HG02642 (cell line): ENCODE data around the gene EID2.
A peak's percentile ranks its signal among the peaks of the same experiment; 100 is the strongest.

Source experiments
- ATAC-seq: cut with Tn5 transposase; IDR thresholded peaks from one replicate; pipeline ENCODE4 v1.9.1; 2021; ENCODE audit warnings: mild to moderate bottlenecking; ENCODE audit not compliant: unreplicated experiment, poor library complexity

The EID2 gene

GRCh38 chr19:39539518-39540332 is at the start of gene EID2:
EID2 (minus strand) TSS chr19:39540161; CDS start chr19:39540079, 82 bp downstream.
- peak; percentile 90 for ATAC-seq

GRCh38 chr19:39588066-39588465 is 48.1 kb upstream of the EID2 start:
- ATAC-seq, result no peak

GRCh38 chr19:39587496-39587895 is 47.5 kb upstream of the EID2 start:
- ATAC-seq, result no peak

GRCh38 chr19:39582891-39583625 is 43.1 kb upstream of the EID2 start:
- ATAC-seq, result no peak

- ATAC-seq, result no peak
Measured at GRCh38 chr19:39582442-39582841, 42.5 kb upstream of the EID2 start.

- no peak for ATAC-seq
Measured at GRCh38 chr19:39568604-39569003, 28.6 kb upstream of the EID2 start.

- no peak for ATAC-seq
Measured at GRCh38 chr19:39566064-39566463, 26.1 kb upstream of the EID2 start.

- no peak for ATAC-seq
Measured at GRCh38 chr19:39563408-39563807, 23.4 kb upstream of the EID2 start.

GRCh38 chr19:39558624-39559117 is 18.7 kb upstream of the EID2 start:
- no peak for ATAC-seq

GRCh38 chr19:39557811-39558623 is 18.1 kb upstream of the EID2 start:
- no peak for ATAC-seq

- ATAC-seq, result no peak
Measured at GRCh38 chr19:39555883-39556282, 15.9 kb upstream of the EID2 start.

- no peak for ATAC-seq
Measured at GRCh38 chr19:39554701-39555311, 14.8 kb upstream of the EID2 start.

GRCh38 chr19:39553082-39553652 is 13.2 kb upstream of the EID2 start:
- ATAC-seq, result no peak

GRCh38 chr19:39550197-39550596 is 10.2 kb upstream of the EID2 start:
- ATAC-seq, result no peak

GRCh38 chr19:39546599-39546998 is 6.6 kb upstream of the EID2 start:
- ATAC-seq, result no peak

- ATAC-seq, result no peak
Measured at GRCh38 chr19:39544911-39545310, 5.0 kb upstream of the EID2 start.

GRCh38 chr19:39544226-39544903 is 4.4 kb upstream of the EID2 start:
- no peak for ATAC-seq

GRCh38 chr19:39543477-39543857 is 3.5 kb upstream of the EID2 start:
- no peak for ATAC-seq

GRCh38 chr19:39542206-39542605 is 2.2 kb upstream of the EID2 start:
- no peak for ATAC-seq
